HepG2 (cell line): ENCODE results near the gene RTF1. TPM values are rescaled to one million over a fixed set of nuclear protein-coding genes. Genes with fewer than 3 reads are reported as not detected.

ENCODE experiments used
- AGO1 ChIP-seq: fragments of 200-400 bp; formaldehyde crosslinking; IDR thresholded peaks from 2 replicates; pipeline ENCODE4 v1.6.1; 2017; ENCODE audit warnings: mild to moderate bottlenecking, low read depth, low read length, moderate library complexity; ENCODE audit not compliant: poor library complexity, severe bottlenecking
- CAMTA2 ChIP-seq: sonication (generic); formaldehyde crosslinking; IDR thresholded peaks from 2 replicates; pipeline ENCODE4 v1.4.0; 2020; ENCODE audit warnings: mild to moderate bottlenecking, missing genetic modification reagents, borderline replicate concordance
- CBX5 ChIP-seq: sonication (generic); formaldehyde crosslinking; IDR thresholded peaks from 2 replicates; pipeline ENCODE4 v1.4.0; 2020; ENCODE audit warnings: missing genetic modification reagents, borderline replicate concordance
- ELF3 ChIP-seq: IDR thresholded peaks from 2 replicates; pipeline ENCODE4 v1.6.1; 2016; ENCODE audit warnings: missing genetic modification reagents, missing compliant biosample characterization
- FOXM1 ChIP-seq: sonication (generic); formaldehyde crosslinking; IDR thresholded peaks from 2 replicates; pipeline ENCODE4 v1.5.0; 2020; ENCODE audit warnings: missing genetic modification reagents
- MXD4 ChIP-seq: IDR thresholded peaks from 2 replicates; pipeline ENCODE4 v1.6.1; 2016; ENCODE audit warnings: mild to moderate bottlenecking, missing biosample characterization, missing genetic modification reagents
- NR2F1 ChIP-seq, 2 experiments: fragments of 450-650 bp in 1 of 2; formaldehyde crosslinking in 1 of 2; IDR thresholded peaks; 2 replicates each; pipeline versions ENCODE4 v1.5.0 to v1.6.1; 2016 to 2020; ENCODE audit warnings: mild to moderate bottlenecking in 1 of 2, missing compliant biosample characterization in 1 of 2, missing genetic modification reagents in 1 of 2, moderate library complexity in 1 of 2
- NR2F6 ChIP-seq, 2 experiments: IDR thresholded peaks; 2 replicates each; pipeline ENCODE4 v1.6.1; 2016; ENCODE audit warnings: antibody characterized with exemption in 1 of 2, mild to moderate bottlenecking in 1 of 2
- POGZ ChIP-seq: sonication (generic); formaldehyde crosslinking; IDR thresholded peaks from 2 replicates; pipeline ENCODE4 v1.4.0; 2020; ENCODE audit warnings: mild to moderate bottlenecking, missing genetic modification reagents
- SMC3 ChIP-seq: IDR thresholded peaks from 2 replicates; pipeline ENCODE4 v1.6.1; 2011; ENCODE audit warnings: low read length, improper control_type of control experiment
- SOX5 ChIP-seq: IDR thresholded peaks from 2 replicates; pipeline ENCODE4 v1.6.1; 2016; ENCODE audit warnings: borderline replicate concordance
- TFAP4 ChIP-seq: sonication (generic); IDR thresholded peaks from 2 replicates; pipeline ENCODE4 v1.6.1; 2016; ENCODE audit warnings: low read depth, borderline replicate concordance
- ZMYM2 ChIP-seq: sonication (generic); formaldehyde crosslinking; IDR thresholded peaks from 2 replicates; pipeline ENCODE4 v1.8.0; 2022; ENCODE audit warnings: mild to moderate bottlenecking, missing genetic modification reagents
- ZNF20 ChIP-seq: sonication (generic); formaldehyde crosslinking; IDR thresholded peaks from 2 replicates; pipeline ENCODE4 v1.4.0; 2020; ENCODE audit warnings: mild to moderate bottlenecking, moderate library complexity, missing genetic modification reagents
- ZNF543 ChIP-seq: sonication (generic); formaldehyde crosslinking; IDR thresholded peaks from 2 replicates; pipeline ENCODE4 v1.4.0; 2020; ENCODE audit warnings: mild to moderate bottlenecking, missing genetic modification reagents
- ZNF550 ChIP-seq: sonication (generic); formaldehyde crosslinking; IDR thresholded peaks from 2 replicates; pipeline ENCODE4 v1.4.0; 2020; ENCODE audit warnings: mild to moderate bottlenecking, missing genetic modification reagents, borderline replicate concordance
- polyA plus RNA-seq, 8 experiments: library from polyadenylated mRNA; depleted of rRNA in 3 of 8; stranded (reverse) in 7 of 8; unstranded in 1 of 8; fragments of >200 nt; fragmentation: Illumina TruSeq in 4 of 8; extraction: Trizol in 4 of 8; gene quantifications; 2 replicates each; pipeline versions ENCODE4 v1.2.1 to v1.2.3, GENCODE V29; 2011 to 2016; ENCODE audit warnings: low read depth in 4 of 8, missing spikeins in 1 of 8, mixed read lengths in 1 of 8; ENCODE audit not compliant: insufficient read depth in 1 of 8
- total RNA-seq, 5 experiments: library from RNA; depleted of rRNA; stranded (reverse); fragments of >200 nt; fragmentation: Illumina TruSeq; extraction: Trizol; gene quantifications; 2 replicates each; pipeline ENCODE4 v1.2.3, GENCODE V29; 2016; ENCODE audit warnings: low read depth in 1 of 5
- TF ChIP-seq, protein P1 (sequence below): sonication (generic); formaldehyde crosslinking; IDR thresholded peaks from 2 replicates; pipeline ENCODE4 v1.9.0; 2021; ENCODE audit warnings: missing genetic modification reagents, mild to moderate bottlenecking, borderline replicate concordance
- TF ChIP-seq, protein P2 (sequence below): sonication (generic); formaldehyde crosslinking; conservative IDR thresholded peaks from 2 replicates; pipeline ENCODE4 v1.4.0; 2020; ENCODE audit warnings: missing genetic modification reagents
- TF ChIP-seq, protein P3 (sequence below): IDR thresholded peaks from 2 replicates; pipeline ENCODE4 v1.6.1; 2016; ENCODE audit warnings: low read depth
- TF ChIP-seq, protein P4 (sequence below): sonication (generic); formaldehyde crosslinking; IDR thresholded peaks from 2 replicates; pipeline ENCODE4 v1.8.1; 2022; ENCODE audit warnings: low read depth, mild to moderate bottlenecking, missing genetic modification reagents

RTF1 gene
- total and polyA plus RNA-seq, 2 of the 13 experiments (the other 11 are each of a cell fraction or from before 2014, with no cell fraction given): 13.9 to 17.9 TPM

GRCh38 chr15:41416742-41417417 lies at the start of gene RTF1 (continued):
- TF ChIP-seq, protein P1, sequence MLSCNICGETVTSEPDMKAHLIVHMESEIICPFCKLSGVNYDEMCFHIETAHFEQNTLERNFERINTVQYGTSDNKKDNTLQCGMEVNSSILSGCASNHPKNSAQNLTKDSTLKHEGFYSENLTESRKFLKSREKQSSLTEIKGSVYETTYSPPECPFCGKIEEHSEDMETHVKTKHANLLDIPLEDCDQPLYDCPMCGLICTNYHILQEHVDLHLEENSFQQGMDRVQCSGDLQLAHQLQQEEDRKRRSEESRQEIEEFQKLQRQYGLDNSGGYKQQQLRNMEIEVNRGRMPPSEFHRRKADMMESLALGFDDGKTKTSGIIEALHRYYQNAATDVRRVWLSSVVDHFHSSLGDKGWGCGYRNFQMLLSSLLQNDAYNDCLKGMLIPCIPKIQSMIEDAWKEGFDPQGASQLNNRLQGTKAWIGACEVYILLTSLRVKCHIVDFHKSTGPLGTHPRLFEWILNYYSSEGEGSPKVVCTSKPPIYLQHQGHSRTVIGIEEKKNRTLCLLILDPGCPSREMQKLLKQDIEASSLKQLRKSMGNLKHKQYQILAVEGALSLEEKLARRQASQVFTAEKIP (CRISPR knock-in tag): no peak
- TF ChIP-seq MXD4: peak; percentile 90
- TF ChIP-seq, protein P2, sequence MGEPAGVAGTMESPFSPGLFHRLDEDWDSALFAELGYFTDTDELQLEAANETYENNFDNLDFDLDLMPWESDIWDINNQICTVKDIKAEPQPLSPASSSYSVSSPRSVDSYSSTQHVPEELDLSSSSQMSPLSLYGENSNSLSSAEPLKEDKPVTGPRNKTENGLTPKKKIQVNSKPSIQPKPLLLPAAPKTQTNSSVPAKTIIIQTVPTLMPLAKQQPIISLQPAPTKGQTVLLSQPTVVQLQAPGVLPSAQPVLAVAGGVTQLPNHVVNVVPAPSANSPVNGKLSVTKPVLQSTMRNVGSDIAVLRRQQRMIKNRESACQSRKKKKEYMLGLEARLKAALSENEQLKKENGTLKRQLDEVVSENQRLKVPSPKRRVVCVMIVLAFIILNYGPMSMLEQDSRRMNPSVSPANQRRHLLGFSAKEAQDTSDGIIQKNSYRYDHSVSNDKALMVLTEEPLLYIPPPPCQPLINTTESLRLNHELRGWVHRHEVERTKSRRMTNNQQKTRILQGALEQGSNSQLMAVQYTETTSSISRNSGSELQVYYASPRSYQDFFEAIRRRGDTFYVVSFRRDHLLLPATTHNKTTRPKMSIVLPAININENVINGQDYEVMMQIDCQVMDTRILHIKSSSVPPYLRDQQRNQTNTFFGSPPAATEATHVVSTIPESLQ (CRISPR knock-in tag): no peak
- peak; percentile 11; the same call in 1 of the 2 replicates for TF ChIP-seq ELF3 (CRISPR knock-in tag)
- TF ChIP-seq NR2F6 (IDR thresholded peaks at IDR 0.05): no peak
- TF ChIP-seq NR2F6 (CRISPR knock-in tag; IDR thresholded peaks at IDR 0.05): no peak
- no peak for TF ChIP-seq ZMYM2 (CRISPR knock-in tag)
- peak; percentile 31; the same call in 1 of the 2 replicates for TF ChIP-seq SOX5 (CRISPR knock-in tag)
- TF ChIP-seq CBX5 (CRISPR knock-in tag): no peak
- TF ChIP-seq, protein P3, sequence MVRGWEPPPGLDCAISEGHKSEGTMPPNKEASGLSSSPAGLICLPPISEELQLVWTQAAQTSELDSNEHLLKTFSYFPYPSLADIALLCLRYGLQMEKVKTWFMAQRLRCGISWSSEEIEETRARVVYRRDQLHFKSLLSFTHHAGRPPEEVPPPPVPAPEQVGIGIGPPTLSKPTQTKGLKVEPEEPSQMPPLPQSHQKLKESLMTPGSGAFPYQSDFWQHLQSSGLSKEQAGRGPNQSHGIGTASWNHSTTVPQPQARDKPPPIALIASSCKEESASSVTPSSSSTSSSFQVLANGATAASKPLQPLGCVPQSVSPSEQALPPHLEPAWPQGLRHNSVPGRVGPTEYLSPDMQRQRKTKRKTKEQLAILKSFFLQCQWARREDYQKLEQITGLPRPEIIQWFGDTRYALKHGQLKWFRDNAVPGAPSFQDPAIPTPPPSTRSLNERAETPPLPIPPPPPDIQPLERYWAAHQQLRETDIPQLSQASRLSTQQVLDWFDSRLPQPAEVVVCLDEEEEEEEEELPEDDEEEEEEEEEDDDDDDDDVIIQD: no peak
- no peak for TF ChIP-seq CAMTA2 (CRISPR knock-in tag)
- no peak for TF ChIP-seq ZNF20 (CRISPR knock-in tag)
- TF ChIP-seq AGO1: no peak
- TF ChIP-seq NR2F1 (CRISPR knock-in tag; IDR thresholded peaks at IDR 0.05): no peak
- TF ChIP-seq SMC3: no peak
- TF ChIP-seq FOXM1 (CRISPR knock-in tag): no peak
- peak; percentile 38; the same call in 1 of the 2 replicates for TF ChIP-seq ZNF543 (CRISPR knock-in tag)
- TF ChIP-seq POGZ (CRISPR knock-in tag): 0 out of 2 replicates have a peak, but pooled peaks have one; percentile 10
- no peak for TF ChIP-seq TFAP4
- no peak for TF ChIP-seq ZNF550 (CRISPR knock-in tag)
- TF ChIP-seq, protein P4, sequence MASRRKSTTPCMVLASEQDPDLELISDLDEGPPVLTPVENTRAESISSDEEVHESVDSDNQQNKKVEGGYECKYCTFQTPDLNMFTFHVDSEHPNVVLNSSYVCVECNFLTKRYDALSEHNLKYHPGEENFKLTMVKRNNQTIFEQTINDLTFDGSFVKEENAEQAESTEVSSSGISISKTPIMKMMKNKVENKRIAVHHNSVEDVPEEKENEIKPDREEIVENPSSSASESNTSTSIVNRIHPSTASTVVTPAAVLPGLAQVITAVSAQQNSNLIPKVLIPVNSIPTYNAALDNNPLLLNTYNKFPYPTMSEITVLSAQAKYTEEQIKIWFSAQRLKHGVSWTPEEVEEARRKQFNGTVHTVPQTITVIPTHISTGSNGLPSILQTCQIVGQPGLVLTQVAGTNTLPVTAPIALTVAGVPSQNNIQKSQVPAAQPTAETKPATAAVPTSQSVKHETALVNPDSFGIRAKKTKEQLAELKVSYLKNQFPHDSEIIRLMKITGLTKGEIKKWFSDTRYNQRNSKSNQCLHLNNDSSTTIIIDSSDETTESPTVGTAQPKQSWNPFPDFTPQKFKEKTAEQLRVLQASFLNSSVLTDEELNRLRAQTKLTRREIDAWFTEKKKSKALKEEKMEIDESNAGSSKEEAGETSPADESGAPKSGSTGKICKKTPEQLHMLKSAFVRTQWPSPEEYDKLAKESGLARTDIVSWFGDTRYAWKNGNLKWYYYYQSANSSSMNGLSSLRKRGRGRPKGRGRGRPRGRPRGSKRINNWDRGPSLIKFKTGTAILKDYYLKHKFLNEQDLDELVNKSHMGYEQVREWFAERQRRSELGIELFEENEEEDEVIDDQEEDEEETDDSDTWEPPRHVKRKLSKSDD: no peak
